ENCODE results near the gene PABPN1L. TPM values are rescaled to one million over a fixed set of nuclear protein-coding genes. Genes with fewer than 3 reads are reported as not detected.

The PABPN1L gene
- total RNA-seq, 1 experiment from 2014 or later: not detected

DNA sequence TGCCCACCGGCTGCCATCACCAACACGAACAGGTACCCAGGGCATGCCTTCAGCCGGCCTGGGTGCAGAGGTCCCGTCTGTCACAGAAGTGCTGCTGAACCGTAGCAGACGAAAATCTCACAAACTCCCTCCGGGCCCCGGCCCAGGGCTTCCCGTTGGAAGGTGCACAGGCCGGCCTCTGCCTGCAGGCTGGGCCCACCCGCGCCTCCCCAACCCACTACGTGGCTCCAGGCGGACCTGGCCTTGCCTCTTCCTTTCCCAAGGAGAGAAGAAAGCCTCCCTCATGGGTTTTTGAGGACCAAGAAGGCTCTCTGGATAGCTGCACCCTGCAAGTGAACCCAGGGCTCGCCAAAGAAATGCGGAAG, 45.5 kb upstream of the PABPN1L start:
- H3K27me3 Mint-ChIP-seq (ENCODE audit: low read depth): no peaks in the 10 kb centered on the region; the same call in none of the 2 replicates
- H2BK12ac ChIP-seq (ENCODE audit: insufficient read length, low read depth, low read length): no peak overlapping the region

More for the DNA sequence above, 45.5 kb upstream of the PABPN1L start:
- Histone ChIP-seq H3K9ac (ENCODE audit: extremely low read depth, insufficient read length, low read length) (no peak overlapping the region), H3K14ac (ENCODE audit: insufficient read depth, low read length) (no peak overlapping the region; the same call in 1 of the 2 replicates), H2BK15ac (ENCODE audit: low read depth, low read length) (no peak overlapping the region), H3K79me2 (ENCODE audit: insufficient read depth, low read length) (no peaks in the 10 kb centered on the region), H3K4ac (ENCODE audit: low read depth, low read length) (no peak overlapping the region), H3K4me1 (ENCODE audit: insufficient read depth, low read length) (no peaks in the 10 kb centered on the region), H3K4me2 (ENCODE audit: insufficient read depth, insufficient read length, low read length) (no peak overlapping the region), H4K5ac (ENCODE audit: insufficient read length, low read depth, low read length) (no peak overlapping the region), H4K20me1 (ENCODE audit: control insufficient read depth, insufficient read depth, insufficient read length) (no peaks in the 10 kb centered on the region), H4K91ac (ENCODE audit: insufficient read length, low read depth, low read length) (no peak overlapping the region), H3K27me3 (ENCODE audit: insufficient read depth, low read length) (no peaks in the 10 kb centered on the region), H3K23ac (ENCODE audit: insufficient read length, low read depth, low read length) (no peak overlapping the region), H3K9me3 (ENCODE audit: control insufficient read depth, low read depth, low read length) (no peaks in the 10 kb centered on the region), H2BK120ac (ENCODE audit: low read depth, low read length, poor library complexity, severe bottlenecking) (no peak overlapping the region), H3K23me2 (ENCODE audit: insufficient read length, low read depth, low read length, poor library complexity, severe bottlenecking) (no peaks in the 10 kb centered on the region), H3K18ac (ENCODE audit: insufficient read length, low read depth, low read length) (no peak overlapping the region), H2BK5ac (ENCODE audit: insufficient read length, low read length) (no peak overlapping the region), H4K8ac (replicated peaks; ENCODE audit: insufficient read length, low read depth, low read length) (no peak overlapping the region), H2AFZ (ENCODE audit: low read length) (no peak overlapping the region), H3K79me1 (ENCODE audit: insufficient read depth, low read depth, low read length, poor library complexity, severe bottlenecking) (no peaks in the 10 kb centered on the region), H3K56ac (ENCODE audit: insufficient read length, low read depth, low read length) (no peak overlapping the region), H3K27ac (ENCODE audit: insufficient read length, low read depth, low read length) (no peak overlapping the region), H3T11ph (ENCODE audit: low read length) (no peak overlapping the region), H2AK5ac (ENCODE audit: insufficient read length, low read length) (no peak overlapping the region), H2BK20ac (ENCODE audit: low read depth, low read length, poor library complexity, severe bottlenecking) (no peak overlapping the region)
- peaks cover 3 to 13% of the 10 kb centered on the region in 2 experiments; a peak in 3 of 4 replicates for H3K4me1 Mint-ChIP-seq
- H3K36me3 Mint-ChIP-seq (ENCODE audit: insufficient read depth in 1 of 3, low read depth in 3 of 3): no peaks in the 10 kb centered on the region
- TF ChIP-seq, protein P1, sequence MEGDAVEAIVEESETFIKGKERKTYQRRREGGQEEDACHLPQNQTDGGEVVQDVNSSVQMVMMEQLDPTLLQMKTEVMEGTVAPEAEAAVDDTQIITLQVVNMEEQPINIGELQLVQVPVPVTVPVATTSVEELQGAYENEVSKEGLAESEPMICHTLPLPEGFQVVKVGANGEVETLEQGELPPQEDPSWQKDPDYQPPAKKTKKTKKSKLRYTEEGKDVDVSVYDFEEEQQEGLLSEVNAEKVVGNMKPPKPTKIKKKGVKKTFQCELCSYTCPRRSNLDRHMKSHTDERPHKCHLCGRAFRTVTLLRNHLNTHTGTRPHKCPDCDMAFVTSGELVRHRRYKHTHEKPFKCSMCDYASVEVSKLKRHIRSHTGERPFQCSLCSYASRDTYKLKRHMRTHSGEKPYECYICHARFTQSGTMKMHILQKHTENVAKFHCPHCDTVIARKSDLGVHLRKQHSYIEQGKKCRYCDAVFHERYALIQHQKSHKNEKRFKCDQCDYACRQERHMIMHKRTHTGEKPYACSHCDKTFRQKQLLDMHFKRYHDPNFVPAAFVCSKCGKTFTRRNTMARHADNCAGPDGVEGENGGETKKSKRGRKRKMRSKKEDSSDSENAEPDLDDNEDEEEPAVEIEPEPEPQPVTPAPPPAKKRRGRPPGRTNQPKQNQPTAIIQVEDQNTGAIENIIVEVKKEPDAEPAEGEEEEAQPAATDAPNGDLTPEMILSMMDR (conservative IDR thresholded peaks at IDR 0.05): no peak
- no peak overlapping the region for H3K27ac Mint-ChIP-seq
- DNase-seq: no peak
- no CpG with 5 or more reads among the region's 16 CpGs for WGBS (ENCODE audit: extremely low coverage, insufficient read length, low lambda C conversion rate)
- peaks cover 0 to 9% of the 10 kb centered on the region in 2 experiments; a peak in 2 of 5 replicates for H3K9me3 Mint-ChIP-seq
- no peak overlapping the region for H3K4me3 Mint-ChIP-seq
